Mammary epithelial cell (primary cell): ENCODE measurements around the gene TEKT3.

Experiments used
- EZH2 ChIP-seq: IDR thresholded peaks from 2 replicates; pipeline ENCODE4 v1.6.1; 2012; ENCODE audit warnings: low read length, inconsistent platforms, borderline replicate concordance
- TF ChIP-seq, protein P1 (sequence below), 2 donors: IDR thresholded peaks in 1 of 2; conservative IDR thresholded peaks in 1 of 2; 2 replicates each; pipeline ENCODE4 v1.5.1; 2011 to 2012; ENCODE audit warnings: inconsistent platforms in 2 of 2, low read length in 2 of 2, mild to moderate bottlenecking in 2 of 2, control low read depth in 1 of 2, low read depth in 1 of 2; ENCODE audit not compliant: insufficient read depth in 1 of 2; ENCODE audit errors: extremely low read depth in 1 of 2

DNA sequence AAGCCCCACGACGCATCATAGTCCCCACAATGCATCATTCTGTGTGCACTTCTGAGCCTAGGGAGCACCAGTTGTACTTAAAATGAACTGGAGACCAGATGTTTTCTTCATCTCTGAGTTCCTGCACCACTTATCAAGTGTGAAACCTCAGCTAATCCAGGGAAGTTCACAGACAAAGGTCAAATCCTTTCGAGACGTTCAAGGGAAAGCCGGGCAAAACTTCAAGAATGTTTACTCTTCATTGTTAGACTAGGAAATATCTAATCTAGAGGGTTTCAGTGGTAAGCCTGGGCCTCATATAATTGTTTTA lies 71.7 kb downstream of the TEKT3 start:
- TF ChIP-seq, protein P1, sequence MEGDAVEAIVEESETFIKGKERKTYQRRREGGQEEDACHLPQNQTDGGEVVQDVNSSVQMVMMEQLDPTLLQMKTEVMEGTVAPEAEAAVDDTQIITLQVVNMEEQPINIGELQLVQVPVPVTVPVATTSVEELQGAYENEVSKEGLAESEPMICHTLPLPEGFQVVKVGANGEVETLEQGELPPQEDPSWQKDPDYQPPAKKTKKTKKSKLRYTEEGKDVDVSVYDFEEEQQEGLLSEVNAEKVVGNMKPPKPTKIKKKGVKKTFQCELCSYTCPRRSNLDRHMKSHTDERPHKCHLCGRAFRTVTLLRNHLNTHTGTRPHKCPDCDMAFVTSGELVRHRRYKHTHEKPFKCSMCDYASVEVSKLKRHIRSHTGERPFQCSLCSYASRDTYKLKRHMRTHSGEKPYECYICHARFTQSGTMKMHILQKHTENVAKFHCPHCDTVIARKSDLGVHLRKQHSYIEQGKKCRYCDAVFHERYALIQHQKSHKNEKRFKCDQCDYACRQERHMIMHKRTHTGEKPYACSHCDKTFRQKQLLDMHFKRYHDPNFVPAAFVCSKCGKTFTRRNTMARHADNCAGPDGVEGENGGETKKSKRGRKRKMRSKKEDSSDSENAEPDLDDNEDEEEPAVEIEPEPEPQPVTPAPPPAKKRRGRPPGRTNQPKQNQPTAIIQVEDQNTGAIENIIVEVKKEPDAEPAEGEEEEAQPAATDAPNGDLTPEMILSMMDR (conservative IDR thresholded peaks at IDR 0.05 in 1 of 2, IDR thresholded peaks at IDR 0.05 in 1 of 2; ENCODE audit: extremely low read depth in 1 of 2, insufficient read depth in 1 of 2, low read depth in 1 of 2, low read length in 2 of 2), result no peak
- no peak for TF ChIP-seq EZH2
